Measurements from ENCODE around the gene FLT4. TPM values are rescaled to one million over a fixed set of nuclear protein-coding genes. Genes with fewer than 3 reads are reported as not detected.

FLT4 gene
- polyA plus RNA-seq, 2 of the 4 experiments (the other 2 are of a cell fraction), result 2.0 to 2.6 TPM

DNA sequence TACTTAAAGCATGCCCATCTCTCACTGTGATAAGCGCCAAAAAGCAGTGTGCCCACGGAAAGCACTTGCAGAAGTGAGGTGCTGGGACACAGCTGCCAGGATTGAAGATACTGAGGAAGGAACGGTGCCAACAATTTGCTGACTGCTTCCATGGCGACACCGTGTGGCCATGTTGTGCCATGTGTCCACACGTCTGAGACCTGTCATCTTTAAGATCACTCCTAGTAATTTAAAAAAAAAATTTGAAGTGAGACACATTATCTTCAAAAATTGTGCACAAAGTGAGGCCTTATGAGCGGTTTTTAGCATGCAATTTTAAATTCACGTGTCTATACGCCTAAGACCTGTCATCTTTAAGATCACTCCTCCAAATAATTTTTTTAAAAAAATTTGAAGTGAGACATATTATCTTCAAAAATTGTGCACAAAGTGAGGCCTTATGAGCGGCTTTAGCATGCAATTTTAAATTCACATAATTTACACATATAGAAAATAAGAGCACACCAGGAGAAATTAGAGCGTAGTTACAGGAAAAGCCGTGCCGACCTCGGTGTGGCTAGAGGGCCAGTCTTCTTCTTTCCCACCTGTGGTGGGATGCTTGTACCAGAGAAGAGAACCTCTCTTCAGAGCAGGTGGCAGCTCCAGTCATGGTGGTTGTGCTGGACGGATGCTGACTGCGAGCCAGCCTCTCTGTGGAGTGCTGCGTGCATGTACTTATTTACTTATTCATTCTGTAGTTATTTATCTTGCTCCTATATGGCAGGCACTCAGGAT, 21.4 kb upstream of the FLT4 start:
- WGBS (ENCODE audit: missing lambda C conversion rate), result 21% methylated on average over 17 of the region's 17 CpGs
- Histone ChIP-seq H3K4me2 (0 out of 3 replicates have a peak overlapping the region, but pooled peaks have one; percentile 37), H3K9me3 (no peaks in the 10 kb centered on the region), H3K4me3 (no peak overlapping the region), H3K4me1 (no peaks in the 10 kb centered on the region), H3K27ac (no peak overlapping the region)
- no peak for FAIRE-seq
- DNase-seq (ENCODE audit: low read depth in 1 of 2, low spot score in 1 of 2), result peak; percentile 40 to 69
- TF ChIP-seq RAD21 (conservative IDR thresholded peaks at IDR 0.05 in 1 of 2, IDR thresholded peaks at IDR 0.05 in 1 of 2), result peak; percentile 68 to 74
- TF ChIP-seq, protein P1, sequence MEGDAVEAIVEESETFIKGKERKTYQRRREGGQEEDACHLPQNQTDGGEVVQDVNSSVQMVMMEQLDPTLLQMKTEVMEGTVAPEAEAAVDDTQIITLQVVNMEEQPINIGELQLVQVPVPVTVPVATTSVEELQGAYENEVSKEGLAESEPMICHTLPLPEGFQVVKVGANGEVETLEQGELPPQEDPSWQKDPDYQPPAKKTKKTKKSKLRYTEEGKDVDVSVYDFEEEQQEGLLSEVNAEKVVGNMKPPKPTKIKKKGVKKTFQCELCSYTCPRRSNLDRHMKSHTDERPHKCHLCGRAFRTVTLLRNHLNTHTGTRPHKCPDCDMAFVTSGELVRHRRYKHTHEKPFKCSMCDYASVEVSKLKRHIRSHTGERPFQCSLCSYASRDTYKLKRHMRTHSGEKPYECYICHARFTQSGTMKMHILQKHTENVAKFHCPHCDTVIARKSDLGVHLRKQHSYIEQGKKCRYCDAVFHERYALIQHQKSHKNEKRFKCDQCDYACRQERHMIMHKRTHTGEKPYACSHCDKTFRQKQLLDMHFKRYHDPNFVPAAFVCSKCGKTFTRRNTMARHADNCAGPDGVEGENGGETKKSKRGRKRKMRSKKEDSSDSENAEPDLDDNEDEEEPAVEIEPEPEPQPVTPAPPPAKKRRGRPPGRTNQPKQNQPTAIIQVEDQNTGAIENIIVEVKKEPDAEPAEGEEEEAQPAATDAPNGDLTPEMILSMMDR (IDR thresholded peaks at IDR 0.05), result peak; percentile 78
- TF ChIP-seq SMC3 (IDR thresholded peaks at IDR 0.05), result peak; percentile 53
- TF ChIP-seq, protein P2, sequence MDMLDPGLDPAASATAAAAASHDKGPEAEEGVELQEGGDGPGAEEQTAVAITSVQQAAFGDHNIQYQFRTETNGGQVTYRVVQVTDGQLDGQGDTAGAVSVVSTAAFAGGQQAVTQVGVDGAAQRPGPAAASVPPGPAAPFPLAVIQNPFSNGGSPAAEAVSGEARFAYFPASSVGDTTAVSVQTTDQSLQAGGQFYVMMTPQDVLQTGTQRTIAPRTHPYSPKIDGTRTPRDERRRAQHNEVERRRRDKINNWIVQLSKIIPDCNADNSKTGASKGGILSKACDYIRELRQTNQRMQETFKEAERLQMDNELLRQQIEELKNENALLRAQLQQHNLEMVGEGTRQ (IDR thresholded peaks at IDR 0.05), result no peak
- CTCF ChIA-PET, result interaction anchor here (0.6 to 1.9 kb wide), 10 partner anchors 10 to 462 kb away, joined by 3 to 9 read pairs (median 3); partner anchors contain the start of gene RASGEF1C
- POLR2A ChIA-PET, result no interaction called here
- ATAC-seq, result peak in 1 of 2 experiments; percentile 84; a peak in 5 of 6 replicates

DNA sequence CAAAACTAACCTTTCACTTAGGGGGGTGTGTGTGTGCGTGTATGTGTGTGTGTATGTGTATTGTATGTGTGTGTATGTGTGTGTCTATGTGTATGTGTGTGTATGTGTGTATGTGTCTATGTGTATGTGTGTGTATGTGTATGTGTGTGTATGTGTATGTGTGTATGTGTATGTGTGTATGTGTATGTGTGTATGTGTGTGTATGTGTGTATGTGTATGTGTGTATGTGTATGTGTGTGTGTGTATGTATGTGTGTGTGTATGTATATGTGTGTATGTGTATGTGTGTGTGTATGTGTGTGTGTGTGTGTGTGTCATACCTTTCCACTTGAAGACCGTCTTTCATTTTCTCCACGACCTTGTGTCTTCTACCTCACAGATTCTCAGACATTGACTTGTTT, 20.8 kb upstream of the FLT4 start:
- FAIRE-seq (peak; percentile 36), DNase-seq (ENCODE audit: low read depth in 1 of 2, low spot score in 1 of 2) (no peak), ATAC-seq (no peak; a peak in 1 of 6 replicates)
- no peak for TF ChIP-seq POLR2AphosphoS2 (conservative IDR thresholded peaks at IDR 0.05; ENCODE audit: low read length)
- TF ChIP-seq ZSCAN20 (CRISPR knock-in tag; IDR thresholded peaks at IDR 0.05), result no peak
- TF ChIP-seq MAZ (IDR thresholded peaks at IDR 0.05; ENCODE audit: borderline replicate concordance, low read depth, low read length), result no peak
- 0 out of 3 replicates have a peak overlapping the region, but pooled peaks have one; percentile 37 for H3K4me2 ChIP-seq
- CTCF ChIA-PET, result interaction anchor here (0.6 to 1.9 kb wide), 11 partner anchors 9 to 461 kb away, joined by 3 to 9 read pairs (median 3); partner anchors contain the start of gene RASGEF1C
- H3K4me3 ChIP-seq, result no peak overlapping the region
- H3K27ac ChIP-seq, result no peak overlapping the region
- H3K4me1 ChIP-seq, result no peaks in the 10 kb centered on the region
- no peaks in the 10 kb centered on the region for H3K9me3 ChIP-seq
- WGBS (ENCODE audit: missing lambda C conversion rate), result 80% methylated on average over 3 of the region's 3 CpGs
- POLR2A ChIA-PET, result no interaction called here

DNA sequence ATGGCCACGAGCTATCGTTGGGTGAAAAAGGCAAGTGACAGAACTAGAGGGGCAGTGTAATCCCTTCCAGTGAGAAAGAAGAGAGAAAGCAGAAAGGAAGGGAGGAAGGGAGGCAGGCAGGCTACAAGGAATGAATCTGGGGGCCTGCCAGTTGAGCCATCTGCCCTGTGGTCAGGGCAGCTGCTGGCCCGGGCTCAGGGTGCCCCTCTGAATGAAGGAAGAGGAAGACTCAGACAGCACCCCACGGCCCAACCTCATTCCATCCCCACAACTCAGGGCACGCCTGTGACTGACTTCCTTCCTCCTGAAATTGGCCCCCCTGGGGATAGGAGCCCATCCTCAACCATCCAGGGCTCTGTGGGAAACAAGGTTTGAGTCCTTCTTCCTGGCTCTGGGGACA, 20.3 kb upstream of the FLT4 start:
- DNase-seq (ENCODE audit: low read depth in 1 of 2, low spot score in 1 of 2) (no peak), ATAC-seq (peak in 1 of 2 experiments; percentile 37; a peak in 3 of 6 replicates), FAIRE-seq (no peak)
- TF ChIP-seq NR3C1 (IDR thresholded peaks at IDR 0.05) (no peak), TP53 (CRISPR knock-in tag; IDR thresholded peaks at IDR 0.05) (no peak), FOSB (CRISPR knock-in tag; IDR thresholded peaks at IDR 0.05) (no peak), FOSL2 (IDR thresholded peaks at IDR 0.05) (no peak), FOSL2 (CRISPR knock-in tag; IDR thresholded peaks at IDR 0.05) (no peak)
- Histone ChIP-seq H3K9me3 (no peaks in the 10 kb centered on the region), H3K4me1 (no peaks in the 10 kb centered on the region), H3K4me3 (no peak overlapping the region), H3K27ac (no peak overlapping the region), H3K4me2 (no peak overlapping the region)
- CTCF ChIA-PET, result interaction anchor here (0.8 to 1.9 kb wide), 3 partner anchors 13 to 461 kb away, joined by 3 to 9 read pairs (median 3); partner anchors contain the start of gene RASGEF1C
- POLR2A ChIA-PET, result no interaction called here
- 53% methylated on average over 5 of the region's 5 CpGs for WGBS (ENCODE audit: missing lambda C conversion rate)

DNA sequence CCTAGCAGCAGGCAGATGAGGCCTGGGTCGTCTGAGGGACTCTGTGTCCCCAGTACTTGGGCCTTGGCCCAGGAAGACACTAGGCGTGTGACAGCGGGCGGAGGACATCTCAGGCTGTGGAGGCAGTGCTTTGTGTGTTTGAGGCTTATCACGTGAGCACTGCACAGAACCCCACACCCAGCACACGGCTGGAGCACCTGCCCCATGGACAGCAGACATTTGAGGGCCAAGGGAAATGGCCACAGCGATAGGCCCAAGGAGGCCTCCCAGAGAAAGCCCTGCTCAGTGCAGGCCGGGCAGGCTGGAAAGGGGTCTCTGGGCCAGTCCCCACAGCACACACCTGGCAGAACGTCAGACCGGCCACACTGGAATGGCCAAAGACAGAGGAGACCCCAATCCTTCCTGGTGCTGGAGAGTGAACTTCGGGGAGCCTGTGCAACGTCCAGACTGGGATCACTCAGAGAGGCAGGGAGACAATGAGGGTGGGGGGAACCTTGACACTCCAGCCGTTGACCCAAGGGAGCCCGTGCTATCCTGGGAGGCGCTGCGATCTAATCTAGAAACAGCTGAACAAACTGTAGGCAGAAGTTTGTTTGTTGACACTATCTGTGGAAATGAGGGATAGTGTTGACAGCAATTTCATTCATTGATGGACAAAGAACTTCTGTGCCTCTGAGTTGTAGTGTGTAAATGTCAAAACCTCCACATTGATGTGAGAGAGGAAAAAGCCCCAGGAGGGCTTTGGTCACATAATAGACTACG, 19.6 kb upstream of the FLT4 start:
- H3K4me2 ChIP-seq, result no peak overlapping the region
- no peaks in the 10 kb centered on the region for H3K4me1 ChIP-seq
- DNase-seq (ENCODE audit: low read depth in 1 of 2, low spot score in 1 of 2), result no peak
- 73% methylated on average over 9 of the region's 17 CpGs for WGBS (ENCODE audit: missing lambda C conversion rate)
- CTCF ChIA-PET, result interaction anchor here (0.6 to 1.9 kb wide), 4 partner anchors 13 to 460 kb away, joined by 3 to 9 read pairs (median 3); partner anchors contain the start of gene RASGEF1C
- FAIRE-seq, result no peak
- POLR2A ChIA-PET, result no interaction called here
- H3K27ac ChIP-seq, result no peak overlapping the region
- no peaks in the 10 kb centered on the region for H3K9me3 ChIP-seq
- ATAC-seq, result no peak; a peak in 1 of 6 replicates
- no peak overlapping the region for H3K4me3 ChIP-seq
- TF ChIP-seq, protein P3, sequence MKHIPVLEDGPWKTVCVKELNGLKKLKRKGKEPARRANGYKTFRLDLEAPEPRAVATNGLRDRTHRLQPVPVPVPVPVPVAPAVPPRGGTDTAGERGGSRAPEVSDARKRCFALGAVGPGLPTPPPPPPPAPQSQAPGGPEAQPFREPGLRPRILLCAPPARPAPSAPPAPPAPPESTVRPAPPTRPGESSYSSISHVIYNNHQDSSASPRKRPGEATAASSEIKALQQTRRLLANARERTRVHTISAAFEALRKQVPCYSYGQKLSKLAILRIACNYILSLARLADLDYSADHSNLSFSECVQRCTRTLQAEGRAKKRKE (CRISPR knock-in tag; IDR thresholded peaks at IDR 0.05; ENCODE audit: low read depth), result no peak
- TF ChIP-seq HDAC2 (IDR thresholded peaks at IDR 0.05) (no peak), TP53 (CRISPR knock-in tag; IDR thresholded peaks at IDR 0.05) (no peak), NPAS2 (CRISPR knock-in tag; IDR thresholded peaks at IDR 0.05; ENCODE audit: borderline replicate concordance) (no peak), SREBF2 (IDR thresholded peaks at IDR 0.05) (no peak), ZSCAN20 (CRISPR knock-in tag; IDR thresholded peaks at IDR 0.05) (no peak), HOXA7 (CRISPR knock-in tag; IDR thresholded peaks at IDR 0.05) (no peak), FOSL2 (IDR thresholded peaks at IDR 0.05) (no peak), FOSL2 (CRISPR knock-in tag; IDR thresholded peaks at IDR 0.05) (no peak), ZC3H11A (IDR thresholded peaks at IDR 0.05) (no peak), RCOR1 (IDR thresholded peaks at IDR 0.05; ENCODE audit: low read depth, low read length) (no peak), CHD4 (IDR thresholded peaks at IDR 0.05; ENCODE audit: borderline replicate concordance) (no peak), JUN (IDR thresholded peaks at IDR 0.05) (no peak), FOXS1 (CRISPR knock-in tag; IDR thresholded peaks at IDR 0.05) (no peak), GATA3 (IDR thresholded peaks at IDR 0.05; ENCODE audit: borderline replicate concordance) (no peak)

All from A549 (cell line).